Hematopoietic multipotent progenitor cell treated with erythropoietin and hydrocortisone succinate and interleukin-3 and kit ligand, for 6 days (in vitro differentiated cells): ENCODE results near the gene MAP3K3.

ENCODE experiments used
- DNase-seq: peaks from one replicate; pipeline ENCODE4 v3.0.0-alpha.2; 2015

MAP3K3 gene

DNA sequence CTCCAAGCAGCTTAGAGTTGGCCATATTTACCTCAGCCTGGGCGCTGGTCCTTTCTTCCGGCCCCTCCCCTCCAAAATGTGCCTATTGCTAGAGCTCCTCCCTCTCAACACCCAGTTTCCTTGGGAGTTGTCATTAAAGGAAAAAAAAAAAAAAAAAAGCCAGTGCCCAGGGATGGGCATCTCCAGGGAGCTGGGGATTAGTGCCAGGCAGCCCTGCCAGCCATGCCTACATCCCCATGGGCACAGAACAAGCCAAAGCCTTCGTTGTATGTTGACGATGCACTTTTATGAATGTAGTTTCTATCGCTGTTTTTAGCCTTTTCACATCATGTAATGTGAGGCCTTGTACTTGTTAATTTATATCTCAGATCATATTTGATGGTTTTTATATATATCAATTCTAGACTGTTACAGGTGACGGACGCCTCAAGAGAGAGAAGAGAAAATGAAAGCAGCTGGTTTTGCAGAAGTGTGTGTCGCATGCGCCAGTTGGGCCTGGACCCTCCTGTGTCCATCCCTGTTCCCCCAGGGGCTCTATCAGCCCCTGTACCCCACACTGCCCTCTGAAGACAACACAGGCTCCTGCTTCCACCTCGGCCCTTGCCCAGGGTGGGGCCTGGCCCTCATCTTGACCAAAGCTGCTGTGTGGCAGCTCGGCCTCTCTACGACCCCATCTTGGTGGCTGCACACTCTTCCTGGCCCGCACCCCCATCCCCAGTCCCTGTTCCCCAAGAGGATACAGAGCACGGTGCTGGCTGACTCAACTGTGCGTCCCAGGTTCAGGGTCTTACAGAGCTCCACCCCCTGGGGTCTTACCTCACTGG, 72.9 kb downstream of the MAP3K3 start:
- no peak for DNase-seq

DNA sequence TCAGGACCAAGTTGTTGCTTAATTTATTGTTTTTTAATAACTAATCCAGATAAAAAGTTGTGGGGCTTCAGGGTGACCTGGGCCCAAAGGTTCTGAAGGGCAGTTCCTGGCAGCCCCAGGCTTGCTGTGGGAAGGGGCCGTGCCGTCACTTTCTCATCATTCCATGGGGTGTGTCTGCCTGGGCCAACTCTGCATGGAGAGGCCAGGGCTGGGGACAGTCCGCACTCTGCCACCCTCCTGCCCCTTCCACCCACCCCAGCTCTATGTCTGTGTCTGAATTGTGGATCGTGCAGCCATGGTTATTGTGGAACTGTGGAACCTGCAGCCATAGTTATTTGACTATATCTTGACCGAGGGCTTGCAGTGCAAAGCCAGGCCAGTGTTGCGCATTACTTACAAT, 73.7 kb downstream of the MAP3K3 start:
- no peak for DNase-seq

DNA sequence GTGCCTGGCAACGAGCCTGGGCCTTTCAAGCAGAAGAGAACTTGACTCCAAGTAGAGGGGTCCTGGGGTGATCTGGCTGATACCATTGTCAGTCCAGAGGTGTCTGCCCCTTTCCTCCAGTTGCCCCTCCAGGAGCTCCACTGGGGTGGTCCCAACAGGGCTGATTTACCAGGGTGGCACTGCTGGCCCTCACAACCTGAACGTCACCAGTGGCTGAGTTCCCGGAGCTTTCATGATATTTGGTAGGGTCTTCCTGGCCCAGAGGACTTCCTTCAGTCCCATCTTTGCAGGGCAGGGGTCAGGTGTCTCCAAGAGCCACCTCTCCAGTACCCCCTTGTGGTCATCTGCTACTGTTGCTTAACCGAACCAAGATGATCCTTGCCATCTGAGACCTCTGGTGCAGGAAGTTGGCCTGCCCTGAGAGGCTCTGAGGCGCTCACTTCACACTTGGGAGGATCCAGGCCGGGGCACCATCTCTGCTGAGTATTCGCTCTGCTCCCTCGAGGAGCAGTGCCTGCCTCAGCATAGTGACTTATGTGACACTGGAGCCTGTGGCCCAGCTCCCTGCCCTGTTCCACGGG, 74.3 kb downstream of the MAP3K3 start:
- peak; percentile 84 for DNase-seq

DNA sequence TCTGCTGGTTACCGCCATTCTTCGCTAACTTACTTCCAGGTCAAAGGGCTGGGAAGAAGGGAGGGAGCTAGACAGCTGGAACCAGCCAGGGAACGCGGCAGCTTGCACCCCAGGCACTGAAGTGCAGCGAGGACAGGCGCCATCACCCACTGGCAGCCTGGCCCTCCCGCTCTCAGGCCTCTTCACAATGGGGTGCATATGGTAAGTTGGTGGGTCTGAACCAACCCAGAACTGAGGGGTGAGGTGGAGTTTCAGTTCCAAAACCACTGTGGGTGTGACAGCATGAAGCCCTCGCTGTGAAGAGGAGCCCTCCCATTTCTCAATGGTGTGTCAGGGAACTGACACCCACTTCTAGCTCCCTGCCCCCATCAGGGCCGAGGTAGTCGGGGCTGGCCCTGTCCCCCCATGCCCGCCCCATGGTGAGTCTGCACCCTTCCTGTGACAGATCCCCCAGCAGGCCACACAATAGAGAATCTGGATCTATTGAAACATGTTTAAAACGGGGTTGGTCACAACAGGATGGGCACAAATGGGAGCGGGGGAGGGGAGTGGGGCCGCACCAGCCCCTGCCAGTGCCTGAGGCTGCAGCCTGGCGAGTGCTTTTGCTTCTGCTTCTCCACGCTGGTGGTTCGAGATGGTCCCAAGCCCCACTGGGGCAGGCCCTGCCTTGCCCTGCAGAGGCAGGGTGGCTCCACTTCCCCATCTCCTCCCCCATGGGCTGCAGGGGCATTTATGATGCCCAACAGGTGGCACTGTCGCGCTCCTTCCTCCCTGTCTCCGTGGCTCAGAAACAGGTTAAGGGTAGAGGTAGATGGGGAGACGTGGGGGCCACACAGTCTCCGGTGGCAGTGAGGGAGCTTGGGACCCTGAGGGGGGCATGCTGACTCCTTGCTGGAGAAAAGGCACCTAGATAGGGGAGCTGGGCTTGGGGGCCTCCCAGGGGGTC, 75.4 kb downstream of the MAP3K3 start:
- DNase-seq = peak; percentile 92

DNA sequence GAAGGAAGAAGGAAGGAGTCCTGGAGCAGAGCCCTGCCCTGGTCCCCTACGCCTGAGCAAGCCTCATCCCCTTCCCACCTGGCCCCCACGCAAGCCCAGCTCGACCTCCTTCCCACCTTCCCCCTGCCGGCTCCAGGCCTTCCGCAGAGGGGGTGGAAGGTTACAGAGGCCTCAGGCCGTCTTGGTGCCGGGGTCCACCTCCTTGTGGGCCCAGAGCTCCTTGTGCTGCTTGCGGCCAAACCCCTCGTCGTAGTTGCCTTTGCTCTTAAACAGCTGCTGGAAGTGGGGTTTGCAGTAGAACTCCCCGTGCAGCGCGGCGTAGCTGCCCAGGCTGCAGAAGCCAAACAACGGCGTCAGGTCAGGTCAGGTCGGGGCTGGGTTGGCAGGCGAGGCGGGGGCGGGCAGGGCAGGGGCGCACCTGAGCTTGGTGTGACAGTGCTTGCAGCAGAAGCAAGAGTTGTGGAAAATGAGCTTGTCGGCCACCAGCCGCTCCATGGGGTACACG, 76.2 kb downstream of the MAP3K3 start:
- DNase-seq = peak; percentile 57

DNA sequence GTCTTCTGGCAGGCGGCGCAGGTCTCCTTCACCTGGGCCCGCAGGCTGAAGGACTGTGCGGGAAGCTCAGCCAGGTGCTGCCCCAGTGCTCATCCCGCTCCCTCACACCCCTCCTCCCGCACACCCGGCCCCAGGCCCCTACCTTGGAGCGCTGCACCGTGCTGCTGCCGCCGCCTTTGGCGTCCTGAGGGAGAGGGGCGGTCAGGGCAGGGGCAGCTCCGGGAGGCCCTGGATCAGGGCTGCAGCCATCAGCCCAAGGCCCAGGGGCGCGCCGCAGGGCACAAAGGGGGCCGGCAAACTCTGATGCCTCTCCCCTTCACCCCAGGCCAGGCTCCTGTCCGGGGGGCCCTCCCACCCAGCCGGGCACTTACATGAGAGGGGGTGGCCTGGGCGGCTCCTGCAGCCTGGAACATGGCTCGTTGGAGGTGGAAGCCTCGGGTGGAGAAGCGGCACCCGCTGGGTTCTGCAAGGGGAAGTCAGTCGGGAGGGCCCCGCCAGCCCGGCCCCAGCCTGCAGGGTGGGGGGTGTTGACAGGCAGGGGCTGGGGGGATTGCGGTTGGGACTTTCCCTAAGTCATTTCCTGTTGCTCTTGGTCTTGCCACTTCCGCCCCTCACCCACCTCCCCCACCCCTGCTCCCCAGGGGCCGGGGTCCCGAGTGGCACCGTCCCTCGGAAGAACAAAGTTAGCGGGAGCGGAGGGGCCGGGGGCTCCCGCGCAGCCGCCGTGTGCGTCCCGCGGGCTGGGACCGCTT, 76.8 kb downstream of the MAP3K3 start:
- DNase-seq = peak; percentile 85

DNA sequence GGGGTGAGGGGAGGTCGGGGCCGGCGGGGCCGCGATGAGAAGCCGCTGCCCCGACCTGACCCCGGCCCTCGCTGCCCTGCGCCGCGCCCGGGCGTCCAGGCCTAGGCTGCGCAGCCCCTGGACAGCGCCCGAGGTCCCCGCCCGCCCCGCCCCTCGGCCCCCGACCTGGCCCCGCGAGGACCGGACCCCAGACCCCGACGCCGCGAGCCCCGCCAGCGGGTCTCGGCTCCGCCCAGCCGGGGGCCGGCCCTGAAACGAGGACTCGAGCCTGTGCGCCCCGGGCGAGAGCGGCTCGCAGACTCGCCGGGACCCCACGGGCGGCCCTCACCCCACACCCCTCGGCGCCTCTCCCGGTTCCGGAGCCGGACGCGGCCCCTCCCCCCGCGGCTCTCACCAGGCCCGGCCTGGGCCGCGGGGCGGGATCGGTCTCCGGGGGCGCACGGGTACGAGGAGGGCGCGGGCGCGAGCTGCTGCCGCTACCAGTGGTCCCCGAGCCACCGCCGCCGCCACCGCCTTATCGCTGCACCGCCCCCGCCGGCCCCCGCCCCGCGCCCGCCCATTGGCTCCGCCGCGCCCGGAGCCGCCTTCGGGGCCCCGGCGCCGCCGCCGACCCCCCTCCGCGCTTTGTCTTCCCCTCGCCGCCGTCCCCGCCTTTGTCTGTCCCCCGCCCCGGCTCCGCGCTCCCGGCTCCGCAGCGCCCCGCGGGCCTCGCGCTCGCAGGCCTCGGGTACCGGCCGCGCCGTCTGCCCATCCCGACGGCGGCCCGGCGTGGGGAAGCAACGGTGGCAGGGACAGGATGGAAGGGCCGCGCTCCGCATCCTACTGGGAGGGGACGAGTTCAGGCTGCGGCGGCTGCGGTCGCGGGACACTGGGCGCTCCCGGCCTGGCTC, 77.7 kb downstream of the MAP3K3 start, which contains the start of gene LIMD2:
LIMD2 (minus strand) TSS at position 488 of the 890 bp plus-strand sequence. CDS start 827 bp downstream, outside the sequence.
- peak; percentile 81 for DNase-seq

DNA sequence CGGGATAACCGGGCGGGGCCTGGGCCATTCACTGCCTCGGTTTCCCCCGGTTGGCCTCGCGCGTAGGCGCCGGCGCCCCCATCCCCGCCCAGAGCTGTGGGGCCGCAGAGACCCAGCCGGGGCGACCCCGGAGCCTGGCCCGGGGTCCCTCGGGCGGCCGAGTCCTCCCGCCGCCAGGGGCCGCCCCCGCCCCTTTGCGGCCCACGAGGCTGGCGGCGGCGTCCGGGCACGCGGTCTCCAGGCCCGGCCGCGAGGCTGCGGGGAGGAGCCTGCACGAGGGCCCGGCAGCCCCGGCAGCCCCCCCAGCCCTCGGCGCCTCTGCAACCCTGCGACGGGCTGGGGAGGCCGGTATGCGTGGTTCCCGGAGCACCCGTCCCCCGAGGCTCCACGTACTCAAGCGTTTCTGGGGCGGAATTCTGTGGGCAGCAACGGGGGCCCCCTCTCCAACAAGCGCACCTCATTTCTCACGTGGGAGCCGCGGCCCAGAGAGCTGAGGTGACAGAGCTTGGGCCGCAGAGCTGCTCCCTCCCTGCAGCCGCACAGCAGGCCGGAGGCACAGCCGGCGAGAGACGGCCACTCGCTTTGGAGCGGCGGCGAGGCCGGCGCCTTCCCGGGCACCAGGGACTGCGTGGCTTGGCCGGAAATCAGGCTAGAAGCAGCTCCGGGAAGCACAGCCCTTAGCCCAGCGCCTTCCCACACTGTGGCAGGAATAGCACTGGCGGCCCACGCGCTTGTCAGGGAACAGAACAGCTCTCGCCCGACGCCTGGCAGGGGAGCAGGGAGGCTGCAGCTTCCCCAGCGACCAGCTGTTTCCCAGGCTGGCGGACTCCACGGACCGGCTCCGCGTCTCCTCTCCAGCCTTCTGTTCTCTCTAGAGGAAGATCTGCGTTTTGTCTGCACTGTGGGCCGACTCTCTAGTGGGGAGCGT, 78.6 kb downstream of the MAP3K3 start:
- DNase-seq = peak; percentile 62

DNA sequence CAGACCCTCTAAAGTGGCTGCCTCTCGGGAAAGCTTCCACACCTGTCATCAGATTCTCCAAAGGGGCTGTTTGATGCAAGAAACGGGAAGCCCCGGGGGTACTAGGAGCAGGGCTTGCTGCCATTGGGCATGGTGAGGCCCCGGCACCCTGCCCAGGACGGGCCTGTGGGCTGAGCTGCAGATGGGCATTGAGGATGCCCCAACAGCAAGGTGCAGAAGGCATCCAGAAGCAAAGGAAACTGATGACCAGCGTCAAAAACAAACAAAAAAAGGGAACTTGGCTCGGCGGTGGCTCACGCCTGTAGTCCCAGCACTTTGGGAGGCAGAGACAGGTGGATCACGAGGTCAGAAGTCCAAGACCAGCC, 79.2 kb downstream of the MAP3K3 start:
- no peak for DNase-seq

DNA sequence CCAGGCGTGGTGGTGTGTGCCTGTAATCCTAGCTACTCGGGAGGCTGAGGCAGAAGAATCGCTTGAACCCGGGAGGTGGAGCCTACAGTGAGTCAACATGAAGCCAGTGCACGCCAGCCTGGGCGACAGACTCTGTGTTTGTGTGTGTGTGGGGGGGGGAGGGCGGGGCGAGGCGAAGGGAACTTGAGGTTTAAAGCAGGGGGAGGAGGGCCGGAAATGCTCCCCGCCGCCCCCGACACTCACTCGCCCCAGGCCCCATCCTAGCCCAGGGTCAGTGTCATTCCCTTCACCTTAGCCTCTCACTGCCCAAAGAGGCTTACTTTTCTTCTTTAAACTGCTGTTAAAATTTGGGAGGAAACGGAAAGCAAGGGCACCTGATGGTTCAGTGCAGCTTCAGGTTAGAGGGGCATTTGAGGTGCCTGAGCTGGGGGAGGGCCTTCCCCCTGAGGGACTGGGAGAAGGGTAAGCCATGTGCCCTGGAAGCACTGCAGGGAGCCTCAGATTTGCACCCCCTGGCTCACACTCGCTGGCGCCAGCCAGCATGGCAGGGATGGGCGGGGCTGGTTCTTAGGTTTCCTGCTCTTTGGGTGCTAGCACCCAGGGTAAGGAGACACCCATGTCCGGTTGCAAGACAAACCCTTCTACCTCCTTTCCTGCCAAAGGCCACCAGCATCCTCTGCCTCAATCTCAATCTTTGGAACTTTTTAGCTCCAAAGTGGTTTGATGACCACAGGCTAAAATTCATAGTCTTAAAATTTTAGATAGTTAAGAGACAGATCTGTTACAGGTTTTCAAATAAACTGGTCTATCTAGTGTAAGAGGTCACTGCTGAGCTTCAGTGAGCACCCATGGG, 79.9 kb downstream of the MAP3K3 start:
- peak; percentile 82 for DNase-seq

DNA sequence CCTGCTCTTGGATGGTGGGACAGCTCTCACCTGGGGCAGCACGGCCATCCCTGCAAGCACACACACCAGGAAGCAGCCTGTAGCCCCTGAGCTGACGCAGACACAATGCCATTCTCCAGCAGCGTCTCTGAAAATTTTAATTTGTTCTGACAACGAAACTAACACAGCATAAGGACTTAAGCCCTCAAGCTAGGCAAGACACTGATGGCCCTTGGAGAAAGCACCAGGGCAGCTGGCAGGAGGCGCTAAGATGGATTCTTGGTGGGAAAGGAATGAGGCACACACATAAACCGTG, 80.5 kb downstream of the MAP3K3 start:
- no peak for DNase-seq

DNA sequence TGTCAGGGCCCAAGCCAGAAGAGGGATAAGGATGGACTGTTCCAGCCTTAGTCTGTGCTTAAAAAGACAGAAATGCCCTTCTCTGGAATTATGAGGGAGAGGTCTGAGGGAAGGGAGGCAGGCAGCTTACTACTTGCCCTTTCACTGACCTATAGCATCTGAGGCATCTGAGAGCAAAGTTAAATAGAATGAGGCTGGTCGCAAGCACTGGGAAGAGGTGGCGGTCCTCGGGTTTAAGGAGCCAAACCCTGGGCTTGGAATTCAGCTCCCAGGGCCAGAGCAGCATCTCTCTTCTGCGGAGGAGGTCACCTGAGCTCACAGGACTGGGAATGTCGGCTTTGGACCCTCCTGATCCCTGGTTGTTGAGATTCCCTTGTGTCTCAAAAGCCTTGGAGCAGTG, 80.8 kb downstream of the MAP3K3 start:
- no peak for DNase-seq

DNA sequence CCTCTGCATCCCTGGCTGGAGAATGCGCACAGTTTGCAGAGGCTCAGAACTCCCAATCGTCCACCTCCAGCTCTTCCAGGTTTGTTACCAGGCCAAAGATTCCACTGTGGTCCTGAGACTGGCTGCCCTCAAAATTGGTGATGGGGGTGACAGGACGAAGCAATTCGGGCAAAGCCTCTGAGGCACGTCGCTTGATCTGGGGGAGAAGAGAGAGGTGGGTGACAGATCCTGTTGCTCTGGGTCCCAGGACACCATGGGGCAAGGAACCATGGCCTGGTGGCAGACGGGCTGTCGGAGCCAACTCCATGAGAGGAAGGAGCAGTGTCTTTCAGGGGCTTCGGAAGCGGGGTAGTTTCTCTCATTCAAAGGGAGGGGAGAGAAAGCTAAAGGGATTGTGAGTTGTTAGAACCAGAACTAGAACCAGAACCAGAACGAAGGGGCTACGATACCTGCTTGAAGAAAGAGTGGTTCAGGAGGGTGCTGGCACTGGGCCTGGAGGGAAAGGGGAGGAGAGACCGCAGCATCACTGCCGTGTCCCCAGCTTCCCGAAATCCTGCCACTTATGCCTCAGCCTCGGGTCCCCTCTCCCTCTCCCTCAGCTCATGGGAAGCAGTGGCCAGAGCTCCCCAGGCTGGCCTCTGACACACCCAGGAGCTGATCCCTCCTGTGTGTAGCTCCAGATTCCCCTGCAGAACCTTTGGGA, 81.5 kb downstream of the MAP3K3 start:
- DNase-seq = no peak

DNA sequence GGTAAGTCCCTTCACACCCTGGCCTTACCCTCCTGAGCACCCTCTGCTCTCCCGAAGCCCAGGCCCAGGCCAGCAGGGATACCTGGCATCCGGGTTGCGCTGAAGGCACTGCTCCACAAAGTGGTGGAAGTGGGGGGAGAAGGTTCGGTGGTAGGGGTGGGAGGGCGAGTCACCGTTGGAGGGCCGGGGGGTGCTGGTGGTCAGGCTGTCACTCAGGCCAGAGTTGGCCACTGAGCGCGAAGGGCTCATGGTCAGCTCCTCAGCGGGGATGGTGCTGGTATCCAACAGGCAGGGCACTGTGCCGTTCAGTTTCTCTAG, 82.0 kb downstream of the MAP3K3 start:
- DNase-seq = no peak

DNA sequence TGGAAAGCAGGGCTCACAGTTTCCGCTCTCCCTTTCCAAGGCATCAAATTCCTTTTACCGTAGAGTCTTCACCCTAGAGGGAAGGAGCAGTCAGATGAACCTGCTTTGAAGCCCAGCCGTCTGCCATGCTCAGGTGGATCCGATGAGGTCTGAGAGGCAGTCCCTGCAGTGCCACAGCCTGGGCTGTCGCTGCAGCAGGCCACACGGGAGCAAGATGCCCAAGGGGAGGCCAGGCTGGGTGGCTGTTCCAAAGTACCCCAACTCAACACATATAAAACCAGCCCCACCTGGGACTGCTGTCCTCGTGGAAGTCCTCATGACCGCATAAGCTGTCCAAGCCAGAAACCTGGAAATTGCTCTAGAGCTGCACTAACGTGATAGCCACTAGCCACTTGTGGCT, 82.6 kb downstream of the MAP3K3 start:
- DNase-seq = no peak

DNA sequence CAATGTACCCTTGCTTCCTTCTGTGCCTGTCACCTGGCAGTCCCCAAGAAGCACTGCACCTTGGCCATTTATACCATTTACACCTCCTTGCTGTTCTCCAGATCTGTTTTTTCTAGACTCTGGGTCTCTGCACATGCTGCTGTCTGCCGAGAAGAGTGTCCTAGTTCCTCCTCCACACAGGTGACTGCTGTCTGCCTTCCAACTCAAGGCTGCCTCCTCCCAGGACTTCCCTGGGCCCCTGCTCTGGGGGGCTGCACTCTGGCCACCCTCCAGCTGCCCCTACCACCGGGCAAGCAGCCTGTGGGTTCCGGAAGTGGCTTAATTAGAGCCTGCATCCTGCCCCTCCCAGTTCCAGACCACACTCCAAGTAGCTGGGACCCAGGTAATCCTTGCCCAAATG, 83.4 kb downstream of the MAP3K3 start:
- no peak for DNase-seq

DNA sequence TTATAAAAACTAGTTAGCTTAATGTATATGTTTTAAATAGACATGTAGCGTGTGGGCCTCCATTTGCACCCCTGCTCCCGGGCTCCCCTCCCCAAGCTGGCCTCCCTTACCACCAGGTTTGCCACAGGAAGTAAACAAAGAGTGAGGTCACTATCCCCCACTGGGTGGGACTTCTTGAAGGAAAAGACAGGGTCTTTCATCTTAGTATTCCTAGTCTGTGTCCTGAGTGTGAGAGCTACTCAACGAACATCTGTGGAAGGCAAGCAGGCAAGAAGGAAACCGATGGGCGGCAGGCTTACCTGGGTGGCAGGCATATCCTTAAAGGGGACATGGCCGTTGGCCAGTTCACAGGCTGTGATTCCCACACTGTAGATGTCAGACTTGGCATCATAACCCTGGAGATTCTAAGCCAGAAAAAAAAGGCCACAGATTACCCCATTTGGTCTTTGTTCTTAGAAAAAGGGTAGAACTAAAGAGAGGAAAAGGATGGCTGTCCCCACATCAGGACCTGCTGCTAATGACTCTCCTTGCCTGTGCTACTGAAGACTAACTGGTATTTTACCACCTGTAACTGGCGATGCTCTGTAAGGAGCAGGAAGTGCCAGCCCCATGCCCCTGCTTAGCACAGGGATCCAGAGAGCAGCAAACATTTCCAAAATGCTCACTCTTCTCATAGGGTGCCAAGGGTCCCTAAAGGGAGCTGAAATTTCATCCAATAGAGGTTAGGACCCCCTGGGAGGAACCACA, 84.3 kb downstream of the MAP3K3 start:
- DNase-seq = no peak

DNA sequence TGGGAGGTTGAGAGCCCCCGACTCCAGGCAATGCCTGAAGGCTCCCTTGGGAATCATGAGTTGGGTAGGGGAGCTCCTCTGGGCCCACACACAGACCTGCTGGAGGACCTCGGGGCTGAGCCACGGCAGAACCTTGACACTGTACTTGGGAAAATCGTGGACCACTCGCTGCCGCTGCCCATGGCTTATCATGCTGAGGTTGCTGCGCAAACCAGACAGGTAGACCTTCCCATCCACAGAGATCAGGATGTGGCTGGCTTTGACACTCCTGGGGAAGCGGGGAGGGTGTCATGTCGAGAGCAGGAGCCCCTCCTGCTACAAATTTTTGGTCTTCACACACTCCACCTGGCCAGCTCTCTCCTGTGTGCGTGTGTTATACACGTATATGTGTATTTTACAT, 84.9 kb downstream of the MAP3K3 start:
- no peak for DNase-seq
